OCI-LY1 (cell line): Measurements from ENCODE around the gene HOXB13.

ENCODE experiments used
- H2AFZ ChIP-seq: fragments of 200-600 bp; sonication (generic), shearing (Covaris generic); 2 replicates; pipeline ENCODE4 v1.6.0; 2014; ENCODE audit warnings: antibody characterized with exemption, mild to moderate bottlenecking, low read length
- H3F3A ChIP-seq: fragments of 200-600 bp; sonication (generic), shearing (Covaris generic); 2 replicates; pipeline ENCODE4 v1.6.0; 2014; ENCODE audit warnings: mild to moderate bottlenecking, antibody characterized with exemption, low read length, moderate library complexity; ENCODE audit not compliant: insufficient read depth
- H3K27ac ChIP-seq: fragments of 200-600 bp; sonication (generic); 2 replicates; pipeline ENCODE4 v1.5.1; 2014; ENCODE audit warnings: low read length, mixed run types, mild to moderate bottlenecking, low read depth; ENCODE audit not compliant: poor library complexity, severe bottlenecking
- H3K27me3 ChIP-seq: fragments of 200-600 bp; sonication (generic); 2 replicates; pipeline ENCODE4 v1.6.0; 2014; ENCODE audit warnings: antibody characterized with exemption, mild to moderate bottlenecking, low read length, moderate library complexity; ENCODE audit not compliant: insufficient read depth
- H3K36me3 ChIP-seq: fragments of 200-600 bp; sonication (generic); 2 replicates; pipeline ENCODE4 v1.6.1; 2014; ENCODE audit warnings: mild to moderate bottlenecking, antibody characterized with exemption, low read length, moderate library complexity, mixed read lengths; ENCODE audit not compliant: insufficient read depth
- H3K4me1 ChIP-seq: fragments of 200-600 bp; sonication (generic); 2 replicates; pipeline ENCODE4 v1.5.1; 2014; ENCODE audit warnings: mild to moderate bottlenecking, low read length, moderate library complexity; ENCODE audit not compliant: insufficient read depth, severe bottlenecking
- H3K4me2 ChIP-seq: fragments of 200-600 bp; sonication (generic), shearing (Covaris generic); 2 replicates; pipeline ENCODE4 v1.6.1; 2014; ENCODE audit warnings: low read length
- H3K4me3 ChIP-seq: fragments of 200-600 bp; sonication (generic); 2 replicates; pipeline ENCODE4 v1.5.1; 2014; ENCODE audit warnings: low read length, low read depth, mild to moderate bottlenecking, mixed read lengths; ENCODE audit not compliant: poor library complexity, severe bottlenecking
- H3K79me2 ChIP-seq: fragments of 200-600 bp; shearing (Covaris generic); 2 replicates; pipeline ENCODE4 v1.6.1; 2016; ENCODE audit warnings: mixed run types, low read length, mixed read lengths; ENCODE audit not compliant: insufficient read depth
- H3K9ac ChIP-seq: fragments of 200-600 bp; sonication (generic), shearing (Covaris generic); 2 replicates; pipeline ENCODE4 v1.6.1; 2014; ENCODE audit warnings: mild to moderate bottlenecking, low read length, mixed read lengths
- H3K9me2 ChIP-seq: fragments of 200-600 bp; sonication (generic), shearing (Covaris generic); 2 replicates; pipeline ENCODE4 v1.6.1; 2014; ENCODE audit warnings: low read depth, mild to moderate bottlenecking, low read length, mixed read lengths
- H3K9me3 ChIP-seq: fragments of 200-600 bp; shearing (Covaris generic); 2 replicates; pipeline ENCODE4 v1.6.1; 2014; ENCODE audit warnings: low read length, mixed read lengths
- H4K20me1 ChIP-seq: fragments of 200-600 bp; sonication (generic), shearing (Covaris generic); 2 replicates; pipeline ENCODE4 v1.6.0; 2016; ENCODE audit warnings: mild to moderate bottlenecking, low read length; ENCODE audit not compliant: insufficient read depth
- CTCF ChIP-seq: fragments of 200-600 bp; sonication (generic), shearing (Covaris generic); IDR thresholded peaks from 2 replicates; pipeline ENCODE4 v1.5.1; 2017; ENCODE audit warnings: mild to moderate bottlenecking, antibody characterized with exemption, low read length, moderate library complexity, mixed read lengths
- EZH2 ChIP-seq: fragments of 200-600 bp; sonication (generic), shearing (Covaris generic); IDR thresholded peaks from 2 replicates; pipeline ENCODE4 v1.8.0; 2017; ENCODE audit warnings: borderline replicate concordance, mixed run types, mild to moderate bottlenecking, antibody characterized with exemption, low read length, moderate library complexity, mixed read lengths

Gene HOXB13

DNA sequence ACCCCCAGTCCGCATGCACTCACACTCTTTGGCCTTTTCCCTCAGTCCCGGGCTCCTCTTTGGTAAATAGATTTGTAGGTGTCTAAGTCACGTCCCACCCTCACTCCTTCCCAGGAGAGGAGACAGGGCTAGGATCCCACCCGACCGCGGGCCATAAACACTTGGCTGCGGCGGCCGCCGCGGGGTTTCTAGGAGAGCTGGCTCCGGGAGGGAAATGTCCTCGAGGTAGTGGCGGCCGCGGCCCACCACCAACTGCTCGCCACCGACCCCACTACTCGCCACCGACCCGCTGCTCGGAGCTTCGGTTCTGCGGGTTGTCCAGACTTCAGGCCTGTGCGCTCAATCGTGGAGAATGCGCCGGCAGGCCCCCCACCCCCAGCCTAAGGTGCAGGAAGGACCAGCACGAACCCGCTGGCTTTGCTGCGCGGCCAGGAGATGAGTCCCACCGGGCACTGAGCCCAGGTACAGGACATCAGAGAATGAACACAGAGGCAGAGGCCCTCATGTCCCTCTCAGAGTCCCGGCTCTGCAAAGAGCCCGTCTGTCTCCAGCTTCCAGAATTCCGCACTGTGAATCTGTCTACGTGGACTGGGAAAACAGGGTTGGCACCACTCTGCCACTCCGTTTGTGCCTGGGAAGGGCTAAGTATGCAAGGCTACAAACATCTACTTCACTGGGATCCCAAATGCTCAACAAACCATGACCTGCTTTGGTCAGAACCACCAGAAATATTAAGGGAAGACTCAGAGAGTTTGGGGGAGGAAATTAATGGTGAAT lies 3.1 kb downstream of the HOXB13 start:
- Histone ChIP-seq H3K27ac (no peak overlapping the region), H3K4me2 (no peak overlapping the region), H3F3A (no peaks in the 10 kb centered on the region), H3K27me3 (no peaks in the 10 kb centered on the region), H2AFZ (no peak overlapping the region), H3K9ac (no peak overlapping the region), H3K4me1 (no peaks in the 10 kb centered on the region), H3K9me2 (no peaks in the 10 kb centered on the region), H3K36me3 (no peaks in the 10 kb centered on the region), H4K20me1 (no peaks in the 10 kb centered on the region), H3K9me3 (no peaks in the 10 kb centered on the region), H3K4me3 (no peak overlapping the region), H3K79me2 (no peaks in the 10 kb centered on the region)
- TF ChIP-seq CTCF (no peak), EZH2 (no peak)

GRCh38 chr17:48725004-48725287 lies 3.6 kb downstream of the HOXB13 start:
- H3K9me2 ChIP-seq = no peaks in the 10 kb centered on the region
- H3K27me3 ChIP-seq = no peaks in the 10 kb centered on the region
- no peak overlapping the region for H3K4me2 ChIP-seq
- no peak overlapping the region for H2AFZ ChIP-seq
- H3K9me3 ChIP-seq = no peaks in the 10 kb centered on the region
- H3K4me3 ChIP-seq = no peak overlapping the region
- TF ChIP-seq CTCF (no peak), EZH2 (no peak)
- H3K27ac ChIP-seq = no peak overlapping the region
- no peak overlapping the region for H3K9ac ChIP-seq
- no peaks in the 10 kb centered on the region for H3K36me3 ChIP-seq
- no peaks in the 10 kb centered on the region for H4K20me1 ChIP-seq
- no peaks in the 10 kb centered on the region for H3F3A ChIP-seq
- no peaks in the 10 kb centered on the region for H3K79me2 ChIP-seq
- no peaks in the 10 kb centered on the region for H3K4me1 ChIP-seq

DNA sequence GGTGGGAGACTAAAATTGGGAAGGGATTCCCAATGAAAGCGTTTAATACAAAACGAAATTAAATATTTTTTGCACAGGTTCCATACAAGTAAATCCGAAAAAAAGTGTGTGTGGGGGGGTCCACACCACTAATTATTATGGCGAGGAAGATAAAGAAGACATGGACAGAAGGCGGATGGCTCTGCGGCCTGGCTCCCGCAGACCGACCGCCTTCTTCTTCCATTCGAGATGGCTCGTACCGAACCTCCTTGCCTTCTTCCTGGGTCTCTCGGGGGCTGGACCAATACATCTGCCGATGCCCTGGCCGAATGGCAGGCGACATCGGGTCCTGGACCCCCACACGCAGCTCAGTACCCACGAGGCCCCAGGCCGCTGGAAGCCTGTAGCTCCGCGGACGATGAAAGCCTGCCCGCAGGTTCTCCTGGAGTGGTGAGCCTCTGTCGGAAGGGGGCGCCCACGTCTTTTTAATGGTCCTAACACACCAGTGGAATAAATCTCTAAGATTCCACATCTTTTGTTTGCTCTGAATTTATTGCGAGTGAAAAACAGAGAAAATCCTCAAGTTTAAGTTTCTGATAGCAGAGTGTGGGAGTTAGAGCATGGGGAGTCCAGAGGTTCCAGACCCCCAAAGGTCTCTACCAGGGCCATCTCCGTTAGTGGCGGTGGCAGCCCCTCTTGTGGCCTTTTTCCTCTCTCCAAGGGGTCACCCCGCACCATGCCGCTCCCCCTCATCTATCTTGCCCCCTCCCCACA lies 4.1 kb downstream of the HOXB13 start:
- Histone ChIP-seq H3K27ac (no peak overlapping the region), H3K9ac (no peak overlapping the region), H4K20me1 (no peaks in the 10 kb centered on the region), H3K4me1 (no peaks in the 10 kb centered on the region), H3F3A (no peaks in the 10 kb centered on the region), H3K4me2 (no peak overlapping the region), H3K79me2 (no peaks in the 10 kb centered on the region), H3K4me3 (no peak overlapping the region), H2AFZ (no peak overlapping the region), H3K36me3 (no peaks in the 10 kb centered on the region), H3K27me3 (no peaks in the 10 kb centered on the region), H3K9me3 (no peaks in the 10 kb centered on the region), H3K9me2 (no peaks in the 10 kb centered on the region)
- TF ChIP-seq EZH2 (no peak), CTCF (peak; percentile 73)
